22Rv1 (cell line): ENCODE measurements around the gene KCTD3.

Source experiments
- ZFX ChIP-seq: fragments of 450-650 bp; IDR thresholded peaks from 2 replicates; pipeline ENCODE4 v1.6.1; 2017; ENCODE audit warnings: antibody characterized with exemption, borderline replicate concordance
- TF ChIP-seq, protein P1 (sequence below): fragments of 450-650 bp; IDR thresholded peaks from 2 replicates; pipeline ENCODE4 v1.5.1; 2017; ENCODE audit warnings: mild to moderate bottlenecking

DNA sequence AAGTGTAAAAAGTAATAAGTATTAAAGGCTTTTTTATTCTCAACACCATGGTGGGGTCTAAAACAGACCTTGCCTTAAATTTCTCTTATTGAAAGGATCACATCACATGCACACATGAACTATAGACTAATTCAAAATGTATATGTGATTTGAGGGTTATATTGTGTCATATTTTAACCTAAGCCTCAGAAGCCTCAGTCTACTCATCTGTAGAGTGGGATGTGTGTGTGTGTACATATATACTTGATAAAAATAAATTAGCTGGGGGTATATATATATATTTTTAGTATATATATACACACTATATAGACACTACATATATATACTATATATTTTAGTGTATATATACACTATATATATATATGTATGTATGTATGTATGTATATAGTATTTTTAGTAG lies 58.8 kb downstream of the KCTD3 start:
- TF ChIP-seq, protein P1, sequence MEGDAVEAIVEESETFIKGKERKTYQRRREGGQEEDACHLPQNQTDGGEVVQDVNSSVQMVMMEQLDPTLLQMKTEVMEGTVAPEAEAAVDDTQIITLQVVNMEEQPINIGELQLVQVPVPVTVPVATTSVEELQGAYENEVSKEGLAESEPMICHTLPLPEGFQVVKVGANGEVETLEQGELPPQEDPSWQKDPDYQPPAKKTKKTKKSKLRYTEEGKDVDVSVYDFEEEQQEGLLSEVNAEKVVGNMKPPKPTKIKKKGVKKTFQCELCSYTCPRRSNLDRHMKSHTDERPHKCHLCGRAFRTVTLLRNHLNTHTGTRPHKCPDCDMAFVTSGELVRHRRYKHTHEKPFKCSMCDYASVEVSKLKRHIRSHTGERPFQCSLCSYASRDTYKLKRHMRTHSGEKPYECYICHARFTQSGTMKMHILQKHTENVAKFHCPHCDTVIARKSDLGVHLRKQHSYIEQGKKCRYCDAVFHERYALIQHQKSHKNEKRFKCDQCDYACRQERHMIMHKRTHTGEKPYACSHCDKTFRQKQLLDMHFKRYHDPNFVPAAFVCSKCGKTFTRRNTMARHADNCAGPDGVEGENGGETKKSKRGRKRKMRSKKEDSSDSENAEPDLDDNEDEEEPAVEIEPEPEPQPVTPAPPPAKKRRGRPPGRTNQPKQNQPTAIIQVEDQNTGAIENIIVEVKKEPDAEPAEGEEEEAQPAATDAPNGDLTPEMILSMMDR = no peak
- TF ChIP-seq ZFX = no peak
